A673 (cell line): ENCODE measurements around the gene ERGIC1. TPM values are rescaled to one million over a fixed set of nuclear protein-coding genes. Genes with fewer than 3 reads are reported as not detected.

Experiments
- BruUV-seq: library from RNA; stranded (reverse); fragments of 400-500 nt; replicated peaks from 2 replicates; lab custom pipeline; 2021; lab: Mats Ljungman, UMichigan
- CTCF ChIA-PET: fragments of 300-600 bp; sonication (Branson Sonifier 250); formaldehyde crosslinking; loops from one replicate; lab custom pipeline; 2022; ENCODE audit warnings: antibody characterized with exemption; lab: Charles Lee
- POLR2A ChIA-PET: fragments of 300-600 bp; sonication (Branson Sonifier 250); formaldehyde crosslinking; loops from one replicate; lab custom pipeline; 2022; ENCODE audit warnings: antibody characterized with exemption; ENCODE audit not compliant: low non-redundant PET; lab: Charles Lee
- DNase-seq: peaks from one replicate; pipeline ENCODE4 v3.0.0-alpha.2; 2015; ENCODE audit warnings: low spot score
- H3K27ac ChIP-seq: fragments of 200-600 bp; sonication (generic); 2 replicates; pipeline ENCODE4 v1.5.1; 2016; ENCODE audit warnings: mixed run types, low read depth, mild to moderate bottlenecking, mixed read lengths, antibody characterized with exemption, low read length; ENCODE audit not compliant: poor library complexity, severe bottlenecking
- H3K27me3 ChIP-seq: fragments of 200-600 bp; sonication (generic); replicated peaks from 2 replicates; pipeline ENCODE4 v1.6.1; 2017; ENCODE audit warnings: mixed run types, low read depth, mild to moderate bottlenecking, mixed read lengths, antibody characterized with exemption, low read length; ENCODE audit not compliant: insufficient read depth, poor library complexity
- H3K36me3 ChIP-seq: fragments of 200-600 bp; sonication (generic); 2 replicates; pipeline ENCODE4 v1.6.1; 2016; ENCODE audit warnings: mixed run types, mild to moderate bottlenecking, mixed read lengths, antibody characterized with exemption, low read length; ENCODE audit not compliant: insufficient read depth, poor library complexity, severe bottlenecking
- H3K4me1 ChIP-seq: fragments of 200-600 bp; sonication (generic); 2 replicates; pipeline ENCODE4 v1.6.1; 2017; ENCODE audit warnings: mixed run types, mild to moderate bottlenecking, mixed read lengths, antibody characterized with exemption, low read length; ENCODE audit not compliant: insufficient read depth, poor library complexity, severe bottlenecking
- H3K4me3 ChIP-seq: fragments of 200-600 bp; sonication (generic); 2 replicates; pipeline ENCODE4 v1.5.1; 2016; ENCODE audit warnings: low read depth, mixed run types, mild to moderate bottlenecking, mixed read lengths, low read length; ENCODE audit not compliant: poor library complexity, severe bottlenecking
- H3K9me3 ChIP-seq: fragments of 200-600 bp; sonication (generic); 2 replicates; pipeline ENCODE4 v1.6.1; 2016; ENCODE audit warnings: mixed run types, low read depth, mild to moderate bottlenecking, mixed read lengths, antibody characterized with exemption, low read length; ENCODE audit not compliant: poor library complexity, severe bottlenecking
- EZH2 ChIP-seq: fragments of 200-600 bp; sonication (generic); IDR thresholded peaks from 2 replicates; pipeline ENCODE4 v1.6.1; 2017; ENCODE audit warnings: borderline replicate concordance, low read depth, mild to moderate bottlenecking, mixed read lengths, antibody characterized with exemption, low read length; ENCODE audit not compliant: poor library complexity, severe bottlenecking
- intact Hi-C: fragments of 100-400 bp; cut with micrococcal nuclease; formaldehyde crosslinking; loops from one replicate; pipeline ENCODE4 v1.10.0; 2022; ENCODE audit not compliant: unreplicated experiment
- total RNA-seq: library from RNA; stranded (reverse); gene quantifications from 2 replicates; pipeline ENCODE4 v1.2.3, GENCODE V29; 2021
- TF ChIP-seq, protein P1 (sequence below): fragments of 300-800, 200-600 bp; sonication (generic); conservative IDR thresholded peaks from 2 replicates; pipeline ENCODE4 v1.5.1; 2017; ENCODE audit warnings: low read depth, mild to moderate bottlenecking, antibody characterized with exemption, low read length, moderate library complexity, mixed read lengths

ERGIC1 gene
- total RNA-seq, 1 experiment from 2014 or later = 44.2 TPM

DNA sequence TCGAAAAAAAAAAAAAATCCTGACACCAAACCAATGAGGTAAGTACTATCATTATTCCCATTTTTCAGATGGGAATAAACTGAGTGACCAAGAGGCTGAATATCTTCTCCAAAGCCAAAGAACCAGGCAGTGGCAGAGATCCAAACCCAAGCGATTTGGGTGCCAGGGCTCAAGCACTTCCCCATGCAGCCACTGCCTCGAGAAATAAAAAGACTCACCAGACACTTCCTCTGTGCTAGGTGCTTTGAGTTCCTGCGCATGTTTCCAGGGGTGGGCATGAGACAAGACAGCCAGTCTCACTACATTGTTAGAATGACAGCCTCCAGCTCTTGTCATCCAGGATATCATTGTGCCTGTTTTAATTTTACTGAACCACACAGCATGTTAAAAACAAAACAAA is 122.9 kb downstream of the ERGIC1 start:
- intact Hi-C loops = no loop called here
- no peak for TF ChIP-seq EZH2
- TF ChIP-seq, protein P1, sequence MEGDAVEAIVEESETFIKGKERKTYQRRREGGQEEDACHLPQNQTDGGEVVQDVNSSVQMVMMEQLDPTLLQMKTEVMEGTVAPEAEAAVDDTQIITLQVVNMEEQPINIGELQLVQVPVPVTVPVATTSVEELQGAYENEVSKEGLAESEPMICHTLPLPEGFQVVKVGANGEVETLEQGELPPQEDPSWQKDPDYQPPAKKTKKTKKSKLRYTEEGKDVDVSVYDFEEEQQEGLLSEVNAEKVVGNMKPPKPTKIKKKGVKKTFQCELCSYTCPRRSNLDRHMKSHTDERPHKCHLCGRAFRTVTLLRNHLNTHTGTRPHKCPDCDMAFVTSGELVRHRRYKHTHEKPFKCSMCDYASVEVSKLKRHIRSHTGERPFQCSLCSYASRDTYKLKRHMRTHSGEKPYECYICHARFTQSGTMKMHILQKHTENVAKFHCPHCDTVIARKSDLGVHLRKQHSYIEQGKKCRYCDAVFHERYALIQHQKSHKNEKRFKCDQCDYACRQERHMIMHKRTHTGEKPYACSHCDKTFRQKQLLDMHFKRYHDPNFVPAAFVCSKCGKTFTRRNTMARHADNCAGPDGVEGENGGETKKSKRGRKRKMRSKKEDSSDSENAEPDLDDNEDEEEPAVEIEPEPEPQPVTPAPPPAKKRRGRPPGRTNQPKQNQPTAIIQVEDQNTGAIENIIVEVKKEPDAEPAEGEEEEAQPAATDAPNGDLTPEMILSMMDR = no peak

DNA sequence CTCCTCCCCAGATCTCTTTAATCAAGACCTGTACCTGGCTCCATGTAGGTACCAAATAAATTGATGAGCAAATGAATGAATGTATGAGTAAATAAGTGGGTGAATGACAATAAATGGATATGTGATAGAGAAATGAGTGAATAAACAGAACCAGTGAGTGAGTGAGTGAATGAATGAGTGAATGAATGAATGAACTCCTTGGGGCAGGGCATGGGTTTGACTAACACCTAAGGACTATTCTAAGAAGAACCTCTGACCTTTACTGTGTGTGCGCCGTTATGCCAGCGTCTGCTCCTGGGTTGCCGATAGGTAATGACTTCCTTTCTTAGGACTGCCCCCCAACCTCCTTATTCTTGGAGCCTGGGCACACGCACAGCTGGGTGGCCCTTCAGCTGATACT is 123.4 kb downstream of the ERGIC1 start:
- TF ChIP-seq EZH2 = no peak
- TF ChIP-seq, protein P1 = no peak
- Histone ChIP-seq H3K9me3 (no peaks in the 10 kb centered on the region), H3K36me3 (no peaks in the 10 kb centered on the region), H3K4me1 (peaks cover 7% of the 10 kb centered on the region), H3K27me3 (no peaks in the 10 kb centered on the region), H3K4me3 (no peak overlapping the region), H3K27ac (no peak overlapping the region)
- no peak for DNase-seq
- ChIA-PET POLR2A (no interaction called here), CTCF (no interaction called here)
- BruUV-seq = no TSS peak
- intact Hi-C loops = no loop called here

More for the DNA sequence above, 122.9 kb downstream of the ERGIC1 start:
- POLR2A ChIA-PET = no interaction called here
- DNase-seq = no peak
- BruUV-seq = no TSS peak
- H3K36me3 ChIP-seq = no peaks in the 10 kb centered on the region
- H3K27ac ChIP-seq = no peak overlapping the region
- no peaks in the 10 kb centered on the region for H3K27me3 ChIP-seq
- H3K4me3 ChIP-seq = no peak overlapping the region
- no peaks in the 10 kb centered on the region for H3K9me3 ChIP-seq
- peaks cover 7% of the 10 kb centered on the region for H3K4me1 ChIP-seq
- CTCF ChIA-PET = no interaction called here

DNA sequence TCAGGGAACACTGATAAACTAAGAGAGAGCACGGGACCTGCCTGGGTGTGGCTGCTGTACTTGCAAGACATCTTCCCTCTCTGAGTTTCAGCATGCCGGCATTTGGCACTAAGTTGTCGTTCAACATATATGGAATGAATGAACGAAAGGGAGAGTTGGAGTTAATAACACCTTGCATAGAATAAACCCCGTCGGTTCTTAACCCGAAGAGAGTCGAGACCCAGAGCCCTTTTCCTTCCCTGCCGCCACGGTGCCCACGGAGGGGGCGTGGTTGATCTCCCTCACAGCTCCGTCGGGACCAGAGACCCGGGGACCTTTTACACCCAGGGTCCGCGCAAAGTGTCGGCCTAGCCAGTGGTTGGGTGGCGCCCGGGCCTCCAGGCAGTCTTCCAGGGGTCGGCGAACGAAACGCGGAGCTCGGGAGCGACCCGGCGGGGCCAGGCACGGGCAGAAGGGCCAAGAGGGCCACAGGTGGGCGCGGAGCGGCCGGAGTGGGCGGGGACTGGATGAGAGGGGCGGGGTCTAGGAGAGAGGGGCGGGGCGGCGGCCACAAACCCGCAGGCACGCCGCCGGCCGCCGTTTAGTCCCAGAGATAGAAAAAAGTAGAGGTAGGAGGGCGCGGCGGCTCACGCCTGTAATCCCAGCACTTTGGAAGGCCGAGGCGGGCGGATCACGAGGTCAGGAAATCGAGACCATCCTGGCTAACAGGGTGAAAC is 124.4 kb downstream of the ERGIC1 start:
- Histone ChIP-seq H3K27ac (peak overlapping the region; percentile 66), H3K27me3 (no peaks in the 10 kb centered on the region), H3K9me3 (no peaks in the 10 kb centered on the region), H3K4me1 (peaks cover 7% of the 10 kb centered on the region), H3K36me3 (no peaks in the 10 kb centered on the region), H3K4me3 (peak overlapping the region; percentile 71)
- TF ChIP-seq, protein P1 = no peak
- no peak for TF ChIP-seq EZH2
- CTCF ChIA-PET = interaction anchor here (0.7 kb wide), 3 partner anchors 82 to 387 kb away, joined by 3 to 6 read pairs (median 5); no protein-coding TSS in a partner anchor
- POLR2A ChIA-PET = interaction anchor here (0.6 to 0.7 kb wide), 2 partner anchors 285 to 665 kb away, joined by 4 to 8 read pairs; no protein-coding TSS in a partner anchor
- BruUV-seq = no TSS peak
- peak; percentile 44 for DNase-seq
- intact Hi-C loops = no loop called here
